ENCODE results near the gene ARVCF. TPM values are rescaled to one million over a fixed set of nuclear protein-coding genes. Genes with fewer than 3 reads are reported as not detected.
A peak's percentile ranks its signal among the peaks of the same experiment; 100 is the strongest.

The ARVCF gene
- total and polyA plus RNA-seq, 12 donors, result 22.2 to 58.9 (median 32.1) TPM

GRCh38 chr22:19977296-19978243, 39.1 kb downstream of the ARVCF start:
- intact Hi-C loops (cut with DNase I), result loop anchor here in 1 of 10 donors (10.0 kb wide), 1 partner anchor 147 kb away; no protein-coding TSS in a partner anchor
- no peak for DNase-seq
- WGBS, 2 donors, result 92 to 94% methylated on average over 32 of the region's 32 CpGs
- Histone ChIP-seq H3K27ac (no peak overlapping the region), H3K27me3 (no peaks in the 10 kb centered on the region), H3K4me1 (peaks cover 0 to 20% (median 4%) of the 10 kb centered on the region in 9 donors), H3K9me3 (no peaks in the 10 kb centered on the region), H3K4me3 (no peak overlapping the region), H3K36me3 (peaks cover 0 to 78% (median 26%) of the 10 kb centered on the region in 9 donors)
- TF ChIP-seq CTCF (IDR thresholded peaks at IDR 0.05), result no peak
- no peak for ATAC-seq

GRCh38 chr22:19976671-19977070, 40.0 kb downstream of the ARVCF start:
- WGBS, 2 donors, result 88 to 98% methylated on average over 3 of the region's 3 CpGs
- H3K4me1 ChIP-seq, result peaks cover 0 to 19% (median 2%) of the 10 kb centered on the region in 9 donors
- no peak for DNase-seq
- no peak overlapping the region for H3K27ac ChIP-seq
- no peak overlapping the region for H3K4me3 ChIP-seq
- no peaks in the 10 kb centered on the region for H3K9me3 ChIP-seq
- TF ChIP-seq CTCF (IDR thresholded peaks at IDR 0.05), result no peak
- intact Hi-C loops (cut with DNase I), result loop anchor here in 1 of 10 donors (10.0 kb wide), 1 partner anchor 148 kb away; no protein-coding TSS in a partner anchor
- H3K36me3 ChIP-seq, result peaks cover 0 to 84% (median 31%) of the 10 kb centered on the region in 9 donors
- no peak for ATAC-seq
- H3K27me3 ChIP-seq, result no peaks in the 10 kb centered on the region

GRCh38 chr22:19975707-19976035, 41.0 kb downstream of the ARVCF start:
- WGBS, 2 donors, result 88 to 92% methylated on average over 4 of the region's 4 CpGs
- Histone ChIP-seq H3K4me3 (no peak overlapping the region), H3K27ac (no peak overlapping the region), H3K4me1 (peaks cover 0 to 24% (median 6%) of the 10 kb centered on the region in 9 donors), H3K36me3 (peaks cover 0 to 84% (median 31%) of the 10 kb centered on the region in 9 donors), H3K9me3 (no peaks in the 10 kb centered on the region), H3K27me3 (no peaks in the 10 kb centered on the region)
- DNase-seq, result no peak
- no peak for ATAC-seq
- TF ChIP-seq CTCF (IDR thresholded peaks at IDR 0.05), result no peak
- intact Hi-C loops (cut with DNase I), result loop anchor here in 1 of 10 donors (10.0 kb wide), 1 partner anchor 149 kb away; no protein-coding TSS in a partner anchor

DNA sequence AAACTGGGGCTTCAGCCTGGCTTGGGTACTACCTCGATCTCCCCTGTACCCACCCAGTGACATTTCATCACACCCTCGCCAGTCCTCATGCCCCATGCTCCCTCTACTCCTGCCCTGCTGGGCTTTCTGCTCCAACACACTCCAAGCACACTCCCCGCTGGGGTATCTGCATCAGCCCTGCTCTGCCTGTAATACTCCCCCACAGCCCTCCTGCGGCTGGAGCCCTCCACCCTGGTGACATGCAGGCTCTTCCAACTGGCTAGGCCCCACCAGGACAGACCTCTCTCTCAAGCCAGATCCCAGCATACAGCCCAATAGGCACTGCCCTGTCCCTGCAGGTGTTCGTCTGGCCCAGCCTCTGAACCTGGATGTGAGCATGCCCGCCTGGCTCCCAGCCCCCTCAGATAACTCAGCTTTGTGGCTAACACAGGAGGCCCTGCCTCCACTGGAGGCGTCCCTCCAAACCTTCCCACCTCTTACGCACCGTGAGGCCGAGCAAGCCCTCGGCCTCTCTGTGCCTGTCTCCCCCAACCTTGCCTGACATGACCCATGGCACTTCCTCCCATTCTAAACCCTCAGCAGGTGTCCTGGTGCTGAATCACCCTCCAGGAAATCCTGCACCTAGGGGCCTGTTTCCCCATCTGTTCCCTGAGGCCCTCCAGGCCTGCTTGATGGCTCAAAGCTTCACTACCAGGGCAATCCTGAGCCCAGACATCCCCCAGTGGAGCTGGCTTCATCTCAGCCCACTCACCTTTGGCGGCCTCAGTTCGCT, 41.5 kb downstream of the ARVCF start:
- no peaks in the 10 kb centered on the region for H3K9me3 ChIP-seq
- intact Hi-C loops (cut with DNase I), result loop anchor here in 1 of 10 donors (10.0 kb wide), 1 partner anchor 150 kb away; no protein-coding TSS in a partner anchor
- H3K27me3 ChIP-seq, result no peaks in the 10 kb centered on the region
- ATAC-seq (no peak), DNase-seq (no peak)
- H3K27ac ChIP-seq, result peak overlapping the region in 1 of 10 donors; percentile 22
- H3K4me1 ChIP-seq, result peaks cover 0 to 27% (median 8%) of the 10 kb centered on the region in 9 donors
- WGBS, 2 donors, result 71 to 75% methylated on average over 13 of the region's 13 CpGs
- TF ChIP-seq CTCF (IDR thresholded peaks at IDR 0.05), result no peak
- no peak overlapping the region for H3K4me3 ChIP-seq
- H3K36me3 ChIP-seq, result peaks cover 0 to 81% (median 31%) of the 10 kb centered on the region in 9 donors

Data from heart right ventricle (tissue), 16 donors.